Measurements from ENCODE around the gene CFAP20DC. TPM values are rescaled to one million over a fixed set of nuclear protein-coding genes. Genes with fewer than 3 reads are reported as not detected.

Gene CFAP20DC
- total RNA-seq, 1 experiment from 2014 or later: 2.9 TPM

GRCh38 chr3:59074764-59075163 is 24.9 kb upstream of the CFAP20DC start:
- no peaks in the 10 kb centered on the region for H3K36me3 ChIP-seq (ENCODE audit: control insufficient read depth in 1 of 2, insufficient read depth in 2 of 2, low read length in 2 of 2)
- no TSS peak for BruUV-seq (replicated peaks)
- ChIA-PET POLR2A (no interaction called here), CTCF (no interaction called here), RAD21 (ENCODE audit: low non-redundant PET in 1 of 2, low total read pairs in 2 of 2, uncharacterized antibody in 2 of 2, unreplicated experiment in 2 of 2) (no interaction called here)
- H2AFZ ChIP-seq (ENCODE audit: low read depth, low read length, poor library complexity, severe bottlenecking): no peak overlapping the region
- H3K27ac ChIP-seq (ENCODE audit: low read depth, low read length): no peak overlapping the region
- H4K20me1 ChIP-seq (ENCODE audit: insufficient read depth): no peaks in the 10 kb centered on the region
- H3K79me2 ChIP-seq (ENCODE audit: insufficient read depth, low read length): no peaks in the 10 kb centered on the region
- DNase-seq (ENCODE audit: low read depth, low spot score) (no peak), ATAC-seq (no peak)
- H3K27me3 ChIP-seq (ENCODE audit: insufficient read depth, low read length): peaks cover 11% of the 10 kb centered on the region; the same call in 1 of the 2 replicates
- intact Hi-C loops (cut with micrococcal nuclease): no loop called here
- H3K4me3 ChIP-seq (replicated peaks in 1 of 2; ENCODE audit: low read depth in 1 of 2, low read length in 2 of 2): no peak overlapping the region
- TF ChIP-seq ZNF274 (IDR thresholded peaks at IDR 0.05; ENCODE audit: low read depth, low read length): no peak
- no peak for TF ChIP-seq EGR1 (IDR thresholded peaks at IDR 0.05; ENCODE audit: low read depth)
- TF ChIP-seq MAX (IDR thresholded peaks at IDR 0.05): no peak
- TF ChIP-seq ELF1 (IDR thresholded peaks at IDR 0.05; ENCODE audit: borderline replicate concordance, low read depth): no peak
- no peak for TF ChIP-seq EZH2 (IDR thresholded peaks at IDR 0.05)
- no peak for TF ChIP-seq REST (IDR thresholded peaks at IDR 0.05; ENCODE audit: low read depth)
- TF ChIP-seq JUND (IDR thresholded peaks at IDR 0.05): no peak
- no peak for TF ChIP-seq SIN3A (IDR thresholded peaks at IDR 0.05; ENCODE audit: low read depth)
- no peak for TF ChIP-seq ZFX (IDR thresholded peaks at IDR 0.05)
- no peak for TF ChIP-seq CBX3 (IDR thresholded peaks at IDR 0.05; ENCODE audit: low read depth)
- no peak for TF ChIP-seq CEBPB (IDR thresholded peaks at IDR 0.05; ENCODE audit: low read depth)
- no peak for TF ChIP-seq SRF (IDR thresholded peaks at IDR 0.05; ENCODE audit: low read depth)
- TF ChIP-seq TCF7L2 (IDR thresholded peaks at IDR 0.05; ENCODE audit: borderline replicate concordance, extremely low read depth, insufficient read depth, insufficient read length): no peak
- no peak for TF ChIP-seq RAD21 (IDR thresholded peaks at IDR 0.05; ENCODE audit: low read depth)
- TF ChIP-seq EZH2phosphoT487 (IDR thresholded peaks at IDR 0.05; ENCODE audit: borderline replicate concordance): no peak
- no peak for TF ChIP-seq SP1 (IDR thresholded peaks at IDR 0.05; ENCODE audit: low read depth)
- TF ChIP-seq CTCF (IDR thresholded peaks at IDR 0.05 in 2 of 3, conservative IDR thresholded peaks at IDR 0.05 in 1 of 3; ENCODE audit: borderline replicate concordance in 1 of 3, insufficient read depth in 1 of 3, low read depth in 2 of 3, low read length in 2 of 3): no peak
- TF ChIP-seq, protein P1, sequence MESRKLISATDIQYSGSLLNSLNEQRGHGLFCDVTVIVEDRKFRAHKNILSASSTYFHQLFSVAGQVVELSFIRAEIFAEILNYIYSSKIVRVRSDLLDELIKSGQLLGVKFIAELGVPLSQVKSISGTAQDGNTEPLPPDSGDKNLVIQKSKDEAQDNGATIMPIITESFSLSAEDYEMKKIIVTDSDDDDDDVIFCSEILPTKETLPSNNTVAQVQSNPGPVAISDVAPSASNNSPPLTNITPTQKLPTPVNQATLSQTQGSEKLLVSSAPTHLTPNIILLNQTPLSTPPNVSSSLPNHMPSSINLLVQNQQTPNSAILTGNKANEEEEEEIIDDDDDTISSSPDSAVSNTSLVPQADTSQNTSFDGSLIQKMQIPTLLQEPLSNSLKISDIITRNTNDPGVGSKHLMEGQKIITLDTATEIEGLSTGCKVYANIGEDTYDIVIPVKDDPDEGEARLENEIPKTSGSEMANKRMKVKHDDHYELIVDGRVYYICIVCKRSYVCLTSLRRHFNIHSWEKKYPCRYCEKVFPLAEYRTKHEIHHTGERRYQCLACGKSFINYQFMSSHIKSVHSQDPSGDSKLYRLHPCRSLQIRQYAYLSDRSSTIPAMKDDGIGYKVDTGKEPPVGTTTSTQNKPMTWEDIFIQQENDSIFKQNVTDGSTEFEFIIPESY (IDR thresholded peaks at IDR 0.05; ENCODE audit: extremely low read depth, insufficient replicate concordance, low read length): no peak
- no peak for TF ChIP-seq ATF3 (IDR thresholded peaks at IDR 0.05)
- no peak for TF ChIP-seq POLR2AphosphoS5 (IDR thresholded peaks at IDR 0.05; ENCODE audit: low read depth, low read length)
- no peaks in the 10 kb centered on the region for H3K9me2 ChIP-seq (ENCODE audit: insufficient read depth)
- no peaks in the 10 kb centered on the region for H3K9me3 ChIP-seq (ENCODE audit: control insufficient read depth in 1 of 2, insufficient read depth in 1 of 2, low read depth in 1 of 2, low read length in 2 of 2)
- no peak overlapping the region for H3K4me2 ChIP-seq (ENCODE audit: low read length)
- no peaks in the 10 kb centered on the region for H3K4me1 ChIP-seq (ENCODE audit: control insufficient read depth in 1 of 2, insufficient read depth in 2 of 2, low read length in 2 of 2)
- no peak overlapping the region for H3K9ac ChIP-seq (ENCODE audit: low read length)

Measured in HCT116 (cell line).